K562 treated with DMSO at 1 percent for 48 hours (cell line): Measurements from ENCODE around the gene OR2A2. TPM values are rescaled to one million over a fixed set of nuclear protein-coding genes. Genes with fewer than 3 reads are reported as not detected.

Experiments used
- total RNA-seq: library from RNA; unstranded; fragments of 300-600 nt; gene quantifications from 2 replicates; pipeline ENCODE4 v1.2.3, GENCODE V29; 2022; ENCODE audit warnings: low replicate concordance; ENCODE audit errors: extremely low read depth

The OR2A2 gene
- total RNA-seq, result not detected in 2 replicates

DNA sequence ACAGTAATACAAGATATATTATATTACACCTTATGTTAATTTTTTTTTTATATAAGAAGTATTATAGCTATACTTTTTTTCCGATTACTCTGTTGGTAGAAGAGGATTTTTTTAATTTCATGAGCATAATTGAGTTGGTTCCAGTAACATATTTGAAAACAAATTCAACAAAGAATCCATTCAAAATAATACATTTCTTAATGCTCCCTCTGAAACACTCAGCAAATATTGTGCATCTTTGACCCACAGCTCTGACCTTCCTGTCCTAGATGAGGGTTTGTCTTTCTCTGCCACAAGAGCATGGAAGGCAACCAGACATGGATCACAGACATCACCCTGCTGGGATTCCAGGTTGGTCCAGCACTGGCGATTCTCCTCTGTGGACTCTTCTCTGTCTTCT lies at the start of gene OR2A2:
OR2A2 (plus strand) TSS at position 301 of the 400 bp plus-strand sequence; CDS start at position 301, 0 bp downstream.

DNA sequence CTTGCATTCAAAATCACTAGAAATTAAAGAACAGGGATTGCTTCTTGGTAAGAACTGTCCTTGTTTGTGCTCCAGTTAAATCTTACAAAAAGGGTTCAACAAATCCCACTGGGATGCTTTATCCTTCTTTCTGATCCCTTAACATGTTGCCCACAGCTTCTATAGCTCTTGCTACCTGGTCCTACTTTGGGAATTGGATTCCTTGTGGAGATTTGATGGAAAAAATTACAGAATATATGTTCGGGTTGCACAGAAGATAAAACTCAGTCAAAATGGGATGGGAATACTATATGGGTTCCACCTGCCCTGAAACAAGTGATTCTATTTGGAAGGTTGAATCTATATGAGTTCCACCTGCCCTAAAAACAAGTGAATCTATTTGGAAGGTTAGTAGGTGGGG lies 39.9 kb upstream of the OR2A2 start, which contains the start of gene OR2A25:
OR2A25 (plus strand) TSS at position 301 of the 400 bp plus-strand sequence. CDS start 4,409 bp downstream, outside the sequence.

GRCh38 chr7:144085978-144086377 lies 23.4 kb upstream of the OR2A2 start, which contains the start of gene OR2A12:
TSS of gene OR2A12 (plus strand) at chr7:144086278. CDS start at chr7:144095108, 8,830 bp downstream.

GRCh38 chr7:144122876-144123275 lies 13.5 kb downstream of the OR2A2 start, which contains the start of gene OR2A14:
TSS of gene OR2A14 (plus strand) at chr7:144123176. CDS start at chr7:144129113, 5,937 bp downstream.

Other genes starting within 250 kb of the OR2A2 start
- gene TCAF1, start 207.4 kb upstream of the OR2A2 start, total RNA-seq, result not detected in 2 replicates
- not detected in 2 replicates for gene OR2F2, start 174.3 kb upstream of the OR2A2 start, total RNA-seq
- not detected in 2 replicates for gene OR2F1, start 154.7 kb upstream of the OR2A2 start, total RNA-seq
- gene OR6B1, start 109.3 kb upstream of the OR2A2 start, total RNA-seq, result not detected in 2 replicates
- gene OR2A5, start 60.6 kb upstream of the OR2A2 start, total RNA-seq, result not detected in 2 replicates
- gene OR2A25, start 39.8 kb upstream of the OR2A2 start, total RNA-seq, result not detected in 2 replicates
- not detected in 2 replicates for gene OR2A12, start 23.3 kb upstream of the OR2A2 start, total RNA-seq
- gene OR2A14, start 13.6 kb downstream of the OR2A2 start, total RNA-seq, result not detected in 2 replicates
- gene CTAGE4, start 73.9 kb downstream of the OR2A2 start, total RNA-seq, result not detected in 2 replicates
- gene ARHGEF35, start 86.2 kb downstream of the OR2A2 start, total RNA-seq, result not detected in 2 replicates
- gene OR2A42, start 130.0 kb downstream of the OR2A2 start, total RNA-seq, result not detected in 2 replicates
- gene OR2A7, start 155.2 kb downstream of the OR2A2 start, total RNA-seq, result not detected in 2 replicates
- gene CTAGE8, start 159.7 kb downstream of the OR2A2 start, total RNA-seq, result not detected in 2 replicates
- gene OR2A1, start 202.8 kb downstream of the OR2A2 start, total RNA-seq, result not detected in 2 replicates
- gene ARHGEF5, start 245.8 kb downstream of the OR2A2 start, total RNA-seq, result not detected in 2 replicates